ENCODE results near the gene BAD.
"Not testable (repeated sequence)": the region's sequence is repeated elsewhere in the genome, so short reads cannot be mapped to it uniquely, and the experiment has no call there.

The BAD gene

DNA sequence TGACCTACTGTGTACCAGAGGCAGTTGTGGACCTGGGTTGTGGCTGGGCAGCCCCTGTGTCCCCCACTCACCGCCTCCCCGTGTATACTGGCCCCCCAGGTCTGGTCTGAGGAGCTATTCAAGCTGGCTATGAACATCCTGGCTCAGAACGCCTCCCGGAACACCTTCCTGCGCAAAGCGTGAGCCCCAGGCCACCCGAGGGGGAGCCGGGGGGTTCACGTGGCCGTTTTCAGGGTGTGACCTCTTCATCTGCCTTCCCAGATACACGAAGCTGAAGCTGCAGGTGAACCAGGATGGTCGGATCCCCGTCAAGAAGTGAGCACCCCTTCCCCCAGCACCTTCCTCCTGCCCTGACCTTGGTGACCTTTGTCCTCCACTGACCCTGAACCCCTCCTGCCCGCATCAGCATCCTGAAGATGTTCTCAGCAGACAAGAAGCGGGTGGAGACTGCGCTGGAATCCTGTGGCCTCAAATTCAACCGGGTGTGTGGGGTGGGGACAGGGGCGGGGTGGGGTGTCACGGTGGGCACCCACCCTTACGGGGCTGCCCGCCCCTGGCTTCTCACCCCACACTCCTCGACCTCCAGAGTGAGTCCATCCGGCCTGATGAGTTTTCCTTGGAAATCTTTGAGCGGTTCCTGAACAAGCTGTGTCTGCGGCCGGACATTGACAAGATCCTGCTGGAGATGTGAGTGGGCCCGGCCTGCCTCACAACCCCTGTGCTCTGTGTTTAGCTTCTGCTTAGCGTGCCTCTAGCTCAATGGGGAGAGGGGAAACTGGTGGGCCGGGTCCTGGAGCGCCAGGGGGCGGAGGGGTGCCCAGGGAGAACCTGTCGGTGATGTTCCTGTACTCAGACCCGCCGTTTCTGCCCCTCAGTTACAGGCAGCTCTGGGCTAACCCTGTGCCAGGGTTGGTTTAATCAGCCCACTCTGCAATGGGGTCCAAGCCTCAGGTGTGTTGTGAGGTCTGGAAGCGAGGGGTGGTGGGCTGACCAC is 29.0 kb downstream of the BAD start:
- DNase-seq = no peak

DNA sequence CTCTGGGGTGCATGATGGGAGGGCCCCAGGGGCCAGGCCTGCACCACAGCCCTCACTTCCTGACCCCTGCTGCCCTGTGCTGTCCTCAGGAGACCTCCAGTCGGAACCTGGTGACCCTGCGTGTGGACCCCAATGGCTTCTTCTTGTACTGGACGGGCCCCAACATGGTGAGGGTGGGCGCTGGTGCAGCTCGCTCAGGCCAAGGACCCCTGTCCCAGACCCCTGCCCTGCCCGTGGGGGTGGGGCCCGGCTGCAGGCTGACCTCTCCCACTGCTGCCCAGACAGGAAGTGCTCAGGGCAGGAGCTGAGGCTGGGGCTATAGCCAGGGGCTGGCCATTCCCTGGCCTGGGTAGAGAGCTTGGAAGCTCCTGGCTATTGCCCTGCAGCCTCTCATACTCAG is 30.1 kb downstream of the BAD start:
- DNase-seq = no peak

DNA sequence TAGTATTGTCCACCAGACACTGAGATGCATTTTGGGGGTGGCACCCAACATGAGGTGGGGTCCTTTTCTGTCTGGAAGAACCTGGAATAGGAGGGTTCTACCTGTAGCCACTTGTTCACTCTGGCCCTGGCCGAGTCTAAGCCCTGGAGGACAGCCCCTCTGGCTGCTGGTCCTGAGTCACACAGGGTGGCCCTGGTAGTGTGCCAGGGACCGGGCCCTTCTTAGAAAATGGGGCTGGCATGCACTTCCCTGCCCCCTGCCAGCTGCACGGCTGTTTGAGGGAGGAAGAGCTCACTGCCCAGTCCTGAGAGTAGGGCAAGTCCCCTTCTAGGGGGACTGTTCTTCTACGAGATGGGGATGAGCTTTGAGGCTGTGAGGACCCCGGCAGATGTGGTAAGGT is 31.0 kb downstream of the BAD start:
- DNase-seq = no peak

DNA sequence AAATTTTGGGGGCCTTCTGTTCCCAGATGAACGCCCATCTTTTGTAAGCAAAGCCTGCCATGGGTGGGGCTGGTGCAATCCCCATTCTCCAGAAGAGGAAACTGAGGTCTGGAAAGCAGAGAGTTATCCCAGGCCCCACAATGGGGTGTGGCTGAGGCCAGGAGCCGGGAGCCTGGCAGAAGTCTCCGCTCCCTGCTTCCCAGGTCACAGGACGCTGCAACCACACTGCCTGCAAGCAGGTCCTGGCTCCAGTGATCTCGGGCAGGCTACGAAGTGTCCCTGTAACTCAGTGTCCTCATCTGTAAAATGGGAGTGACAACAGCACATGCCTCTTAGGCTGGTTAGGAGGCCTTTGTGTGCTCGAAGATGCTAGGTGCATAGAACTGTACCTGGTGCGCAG is 31.4 kb downstream of the BAD start:
- no peak for DNase-seq

DNA sequence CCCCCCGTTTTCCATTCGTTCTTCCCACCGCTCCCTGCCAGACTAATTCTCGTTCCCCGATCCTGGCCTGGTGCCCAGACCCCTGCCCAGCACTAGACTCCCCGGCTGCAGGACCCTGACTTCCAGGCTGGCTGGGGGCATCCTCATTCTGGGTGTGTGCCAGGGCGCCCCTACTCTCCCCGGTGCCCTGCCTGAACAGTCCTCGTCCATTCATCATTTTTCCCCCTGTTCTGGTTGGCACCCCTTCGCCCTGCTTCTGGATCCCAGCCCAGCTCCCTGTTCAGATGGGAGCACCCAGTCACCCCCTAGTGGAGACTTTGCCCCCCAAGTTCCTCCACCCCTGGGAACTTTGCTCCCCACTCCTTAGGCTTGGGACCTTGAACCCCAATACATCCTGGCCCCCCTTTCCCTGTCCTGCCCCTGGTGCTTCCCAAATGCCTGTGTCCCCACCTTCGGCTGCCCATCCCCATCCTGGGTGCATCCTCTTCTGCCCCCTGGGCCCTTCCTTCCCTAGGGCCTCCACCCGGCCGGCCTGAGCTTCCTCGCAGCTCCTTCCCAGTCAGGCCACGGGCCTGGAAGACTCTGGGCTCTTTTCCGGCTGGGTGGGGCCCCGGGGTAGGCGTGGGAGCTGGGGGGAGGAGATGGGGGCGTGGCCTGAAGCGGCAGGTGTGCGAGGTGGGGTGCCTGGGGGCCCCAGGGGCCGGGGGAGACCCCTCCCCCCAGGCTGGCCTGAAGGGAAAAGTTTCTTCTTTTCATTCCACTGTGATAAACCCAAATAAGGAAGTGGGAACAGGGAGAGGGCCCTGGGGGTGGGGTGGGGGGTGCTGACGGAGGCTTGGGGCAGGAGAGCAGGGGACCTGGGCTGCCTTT is 32.2 kb downstream of the BAD start:
- DNase-seq = no peak

DNA sequence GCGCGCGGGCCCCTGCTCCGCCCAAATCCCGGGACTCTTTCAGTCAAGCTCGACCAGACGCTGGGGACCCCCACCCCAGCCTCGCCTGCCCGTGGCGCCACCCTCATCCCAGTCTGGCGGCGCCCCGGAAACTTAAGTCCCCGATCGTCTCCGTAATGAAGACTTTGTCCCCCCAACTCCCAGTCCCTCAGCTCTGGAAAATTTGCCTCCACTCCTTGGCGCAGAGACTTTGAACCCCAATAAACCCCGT is 32.8 kb downstream of the BAD start:
- no peak for DNase-seq

DNA sequence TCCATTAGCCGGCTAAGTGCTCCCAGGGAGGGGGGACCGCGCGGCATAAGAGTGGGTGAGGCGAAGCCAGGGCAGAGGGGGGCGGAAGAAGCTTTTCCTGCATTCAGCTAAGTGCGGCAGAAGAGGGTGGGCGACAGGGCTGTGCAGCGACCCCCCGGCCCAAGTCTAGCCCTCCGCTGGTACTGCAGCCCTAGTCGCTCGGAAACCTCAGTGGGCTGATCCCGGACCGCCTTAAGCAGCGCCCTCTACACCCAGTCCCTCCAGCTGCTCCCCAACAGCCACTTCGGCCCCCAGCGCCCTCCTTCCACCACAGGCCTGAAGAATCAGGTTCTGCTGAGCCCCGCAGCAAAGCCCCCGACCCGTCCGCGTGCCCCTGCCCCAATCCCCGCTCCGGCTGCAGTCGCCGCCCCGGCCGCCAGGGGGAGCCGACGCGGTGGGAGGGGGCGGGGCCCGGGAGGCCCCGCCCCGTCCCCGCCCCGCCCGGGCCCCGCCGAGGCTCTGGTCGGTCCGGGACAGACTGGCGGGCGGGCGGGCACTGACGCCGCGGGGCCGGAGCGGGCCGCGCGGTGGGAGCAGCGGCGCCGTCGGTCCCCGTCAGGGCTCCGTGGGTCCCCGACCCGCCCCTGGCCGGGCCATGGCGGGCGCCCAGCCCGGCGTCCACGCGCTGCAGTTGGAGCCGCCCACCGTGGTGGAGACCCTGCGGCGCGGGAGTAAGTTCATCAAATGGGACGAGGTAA is 33.3 kb downstream of the BAD start, which contains the start of gene PLCB3:
Gene PLCB3 (plus strand): TSS at position 515 of the 737 bp plus-strand sequence. CDS start 120 bp downstream, at position 635.
- no peak for DNase-seq

DNA sequence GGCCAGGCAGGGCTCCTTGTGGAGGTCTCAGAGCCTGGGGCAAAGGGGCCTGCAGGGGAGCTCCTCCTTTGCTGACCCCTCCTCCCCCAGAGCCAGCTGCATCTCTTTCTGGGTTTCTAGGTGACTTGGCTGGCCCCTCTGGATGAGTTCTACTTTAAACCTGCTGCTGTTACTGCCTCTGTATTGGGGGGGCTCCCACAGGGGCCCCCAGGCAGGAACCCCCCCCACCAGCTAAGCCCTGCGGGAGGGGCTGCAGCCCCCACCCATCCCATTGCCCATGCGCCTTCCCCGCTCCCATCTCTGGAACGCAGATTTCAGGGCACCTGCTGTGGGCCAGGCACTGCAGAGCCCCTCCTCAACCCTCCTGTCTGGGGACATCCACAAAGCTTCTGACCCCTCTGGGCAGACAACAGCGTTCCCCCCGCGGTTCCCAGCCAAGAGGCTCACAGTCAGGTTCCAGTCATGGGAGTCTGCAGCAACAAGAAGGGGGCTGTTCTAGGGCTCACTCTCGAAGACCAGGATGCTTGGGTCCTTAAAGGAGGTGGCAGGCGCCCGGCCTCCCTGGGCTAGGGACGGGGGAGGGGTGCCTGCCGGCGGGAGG is 34.0 kb downstream of the BAD start:
- no peak for DNase-seq

DNA sequence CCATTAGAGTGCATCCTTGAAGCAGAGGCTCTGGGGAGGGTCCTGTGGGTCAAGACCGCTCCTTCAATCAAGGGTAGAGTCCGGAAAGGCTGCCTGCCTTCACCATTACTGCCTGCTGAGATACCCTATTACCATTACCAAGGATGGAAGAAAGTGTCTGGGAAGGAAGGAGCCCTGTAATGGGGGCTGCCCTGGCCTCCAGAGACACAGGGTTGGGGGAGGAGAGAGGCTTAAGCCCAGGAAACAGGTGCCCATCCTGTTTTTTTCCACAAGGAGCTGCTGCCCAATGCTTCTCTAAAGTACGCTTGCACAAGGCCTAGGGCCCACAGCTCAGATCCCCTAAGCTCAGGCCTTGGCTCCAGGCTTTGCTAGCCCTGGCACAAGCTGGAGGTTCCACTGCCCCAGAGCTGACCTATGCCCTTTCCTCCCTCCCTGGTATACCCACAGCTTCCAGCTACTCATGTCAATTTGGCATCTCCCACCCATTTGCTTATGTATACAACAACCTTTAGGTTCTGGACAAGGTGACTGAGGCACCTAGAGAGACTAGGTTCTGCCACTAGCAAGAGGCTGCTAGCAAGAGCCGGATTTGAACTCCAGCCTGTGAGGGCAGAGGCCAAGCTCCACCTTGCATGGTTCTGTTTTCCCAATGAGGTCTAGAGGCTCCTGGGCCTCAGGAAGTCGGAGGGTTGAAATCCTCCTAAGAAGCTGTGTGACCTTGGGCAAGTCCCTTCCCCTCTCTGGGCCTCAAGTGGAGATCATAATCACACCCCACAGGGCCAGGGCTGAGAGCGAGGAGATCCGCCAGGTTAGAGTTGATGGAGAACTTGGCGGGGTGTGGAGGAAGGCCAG is 34.7 kb downstream of the BAD start:
- no peak for DNase-seq

DNA sequence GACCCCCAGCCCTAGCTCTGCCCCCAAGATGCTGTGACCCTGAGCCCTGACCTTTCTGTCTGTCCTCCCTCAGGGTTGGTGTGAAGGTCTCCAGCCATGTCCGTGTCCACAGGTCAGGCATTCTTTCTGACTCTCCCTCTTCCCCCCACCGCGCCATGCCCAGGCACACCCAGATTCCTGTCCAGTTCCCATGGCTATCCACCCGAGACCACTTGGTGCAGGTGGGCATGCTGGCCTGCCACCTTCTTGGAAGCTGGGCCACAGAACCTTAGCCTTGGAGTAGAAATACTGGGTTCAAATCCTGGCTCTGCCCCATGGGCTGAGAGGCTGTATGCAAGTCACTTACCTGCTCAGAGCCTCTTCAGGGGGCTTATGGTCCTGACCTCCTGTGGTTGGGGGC is 35.4 kb downstream of the BAD start:
- DNase-seq = no peak

DNA sequence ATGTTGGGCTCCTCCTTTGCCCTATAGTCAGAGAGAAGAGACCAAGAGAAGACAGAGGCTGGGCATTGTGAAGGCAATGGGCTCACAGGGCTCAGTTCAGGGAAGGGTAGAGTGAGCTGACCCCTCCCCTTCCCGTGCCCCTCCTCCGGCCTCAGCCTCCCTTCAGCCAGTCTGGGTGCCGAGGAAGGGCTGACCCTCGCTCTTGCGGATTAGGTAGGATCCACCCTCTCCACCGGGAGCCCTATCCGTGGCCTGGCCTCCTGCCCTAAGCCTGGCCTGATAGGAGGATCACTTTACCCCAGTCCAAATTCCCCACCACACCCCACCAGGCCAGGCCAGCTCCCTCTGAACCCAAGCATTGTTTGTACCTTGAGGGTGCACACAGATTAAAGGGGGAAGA is 35.9 kb downstream of the BAD start:
- DNase-seq = no peak

DNA sequence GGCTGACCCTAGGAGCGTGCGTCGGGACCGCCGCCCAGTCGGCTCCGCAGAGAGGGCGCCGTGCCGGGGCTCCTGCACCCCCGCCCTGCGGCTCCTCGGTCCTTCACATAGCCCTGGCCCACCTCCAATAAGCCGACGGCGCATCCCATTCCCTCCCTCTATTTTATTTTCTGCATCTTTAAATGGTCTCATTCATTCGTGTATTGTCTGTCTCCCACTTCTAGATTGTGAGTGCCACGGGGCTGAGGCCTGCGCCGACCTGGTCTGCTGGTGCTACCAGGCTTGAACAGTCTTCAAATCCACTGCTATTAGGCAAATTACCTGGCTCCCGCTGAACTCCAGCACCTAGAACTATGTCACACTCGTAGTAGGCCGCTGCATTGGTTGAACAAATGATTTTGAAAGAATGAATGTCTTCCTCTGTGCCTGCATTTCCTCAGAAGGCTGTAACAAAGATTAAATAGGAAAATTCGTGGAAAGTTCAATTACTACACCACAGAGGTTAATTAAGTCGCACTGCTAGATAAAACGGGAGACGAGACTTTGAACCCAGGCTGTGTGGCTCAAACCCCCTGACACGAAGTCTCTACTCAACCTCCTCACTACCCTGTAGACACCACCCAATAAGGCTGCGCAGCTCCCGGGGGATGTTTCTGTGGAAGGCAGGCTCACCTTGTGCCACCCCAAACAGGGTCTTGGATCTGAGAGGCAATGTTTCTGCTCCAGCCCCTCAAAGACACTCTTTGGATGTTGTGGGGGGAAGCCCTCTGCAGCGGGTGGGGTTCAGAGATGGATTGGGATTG is 36.5 kb downstream of the BAD start:
- DNase-seq = no peak

DNA sequence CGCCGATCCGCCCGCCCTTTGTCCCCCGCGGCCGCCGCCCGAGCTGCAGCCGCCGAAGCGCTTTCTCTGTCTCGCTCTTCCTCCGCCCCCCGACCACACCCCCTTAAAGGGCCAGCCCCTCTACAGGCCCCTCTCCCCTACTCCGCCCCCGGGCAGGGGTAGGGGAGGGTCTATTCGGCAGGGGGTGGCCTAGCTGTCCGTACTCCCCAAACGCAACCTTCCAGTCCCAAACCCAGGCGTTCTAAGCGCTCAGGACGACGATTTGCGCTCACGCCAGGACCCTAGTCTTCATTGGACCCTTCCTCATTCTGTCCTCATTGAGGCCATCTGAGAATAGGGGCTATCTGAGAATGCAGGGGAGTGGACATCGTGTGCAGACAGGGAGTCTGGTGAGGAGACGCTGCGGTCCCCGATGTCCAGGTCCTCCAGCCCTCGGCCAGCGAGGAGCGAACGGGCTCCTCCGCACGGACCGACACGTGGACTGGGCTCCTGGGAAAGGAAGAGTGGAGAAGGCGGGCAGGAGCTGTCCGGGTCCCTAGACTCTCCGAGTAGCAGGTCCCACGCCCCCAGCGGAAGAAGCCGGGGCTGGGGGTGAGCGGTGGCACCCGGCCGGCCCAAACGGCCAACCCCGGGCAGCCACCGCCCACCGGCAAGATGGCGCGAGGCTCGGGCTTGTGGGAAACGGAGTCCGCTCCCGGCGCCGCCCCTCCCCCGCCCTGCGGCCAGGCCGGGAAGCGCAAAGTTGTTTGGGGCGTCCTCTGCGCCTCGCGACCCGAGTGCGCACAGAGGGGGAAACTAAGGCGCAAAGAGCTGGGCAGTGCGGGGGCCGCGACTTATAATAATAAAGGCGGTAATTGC is 37.4 kb downstream of the BAD start, which contains the start of gene PPP1R14B:
Gene PPP1R14B (minus strand): TSS at position 73 of the 858 bp plus-strand sequence. CDS start 270 bp downstream, outside the sequence.
- DNase-seq = peak; percentile 64

DNA sequence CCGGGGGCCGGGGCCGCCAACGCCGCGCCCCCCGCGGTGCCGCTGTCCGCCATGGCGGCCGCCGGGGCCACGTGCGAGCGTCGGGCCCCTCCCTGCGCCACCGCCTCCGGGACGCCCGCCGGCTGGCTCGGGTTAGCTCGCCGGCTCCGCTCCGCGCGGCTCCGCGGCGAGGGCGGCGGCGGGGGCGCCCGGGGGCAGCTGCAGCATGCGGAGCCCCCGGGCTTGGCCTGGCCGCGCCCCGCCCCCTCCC is 37.9 kb downstream of the BAD start:
- not testable (repeated sequence) for DNase-seq

DNA sequence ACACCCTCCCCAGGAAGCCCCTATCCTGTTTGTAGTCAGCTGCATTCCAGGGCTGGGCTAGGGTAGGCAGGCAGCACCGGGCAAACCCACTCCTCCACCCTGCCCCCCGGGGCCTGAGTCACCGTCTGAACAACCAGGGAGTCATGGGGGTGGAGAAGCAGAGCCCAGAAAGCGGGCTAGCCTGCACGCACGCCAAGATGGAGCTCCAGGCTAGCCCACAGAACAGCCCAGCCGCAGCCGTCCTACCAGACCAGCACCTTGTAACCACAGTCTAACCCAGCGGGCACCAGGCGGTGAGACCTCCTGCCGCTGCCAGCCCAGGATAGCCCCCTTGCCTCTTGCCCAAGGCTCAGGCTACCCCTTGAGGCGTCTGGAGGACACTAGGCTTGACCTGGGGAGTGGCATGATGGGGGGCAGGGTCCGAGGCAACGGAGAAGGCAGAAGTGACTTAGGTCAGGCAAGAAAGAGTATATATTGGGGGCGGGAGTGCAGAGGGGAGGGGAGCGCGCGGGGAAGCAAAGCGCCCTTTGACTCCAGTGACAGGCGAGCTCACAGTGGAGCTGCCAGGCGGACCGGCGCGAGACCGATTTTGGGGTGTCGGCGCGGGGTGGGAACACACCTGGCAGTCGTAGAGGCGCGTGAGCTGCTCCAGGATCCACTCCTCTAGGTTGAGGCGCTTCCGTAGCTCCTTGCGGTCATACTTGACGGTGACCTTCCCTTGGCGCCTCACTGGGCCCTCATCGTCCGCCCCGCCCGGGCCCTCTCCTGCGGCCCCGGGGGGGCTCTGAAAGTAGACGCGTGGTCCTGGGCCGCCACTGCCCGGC is 38.5 kb downstream of the BAD start:
- no peak for DNase-seq

DNA sequence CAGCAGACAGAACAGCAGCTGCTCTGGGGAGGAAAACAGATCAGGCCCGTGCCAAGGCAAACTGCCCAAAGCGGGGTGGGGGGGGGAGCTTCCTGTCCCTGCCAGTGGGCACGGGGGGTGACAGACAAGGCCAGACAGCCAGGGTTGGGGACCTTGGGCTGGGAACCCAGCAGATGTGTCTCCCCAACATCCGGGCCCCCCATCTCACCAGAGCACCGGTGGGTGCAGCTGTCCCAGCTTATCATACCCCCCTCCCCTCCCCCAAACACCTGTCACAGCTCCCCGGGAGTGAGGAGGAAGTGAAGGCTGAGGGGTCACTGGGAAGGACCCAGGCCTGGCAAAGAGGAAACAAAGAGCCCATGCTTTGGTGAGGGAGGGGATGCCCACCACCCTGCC is 39.1 kb downstream of the BAD start:
- no peak for DNase-seq

DNA sequence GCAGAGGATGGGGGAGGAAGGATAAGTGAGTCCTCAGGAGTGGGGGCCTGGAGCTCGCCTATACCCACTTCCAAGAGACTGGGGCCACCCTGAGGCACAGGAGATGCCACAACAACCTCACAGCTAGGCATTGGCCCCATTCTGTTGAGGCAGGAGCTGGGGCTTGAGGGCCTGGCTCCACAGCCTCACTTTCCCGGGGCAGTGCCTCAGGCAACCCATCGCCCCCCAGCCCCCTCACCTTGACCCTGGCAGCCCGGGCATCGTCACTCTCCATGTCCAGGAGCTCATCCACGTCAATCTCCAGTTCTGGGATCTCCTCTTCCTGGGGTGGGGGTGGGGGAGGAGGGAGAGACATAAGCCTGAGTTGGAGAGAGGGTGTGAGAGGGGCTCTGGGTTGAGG is 39.5 kb downstream of the BAD start:
- DNase-seq = no peak

DNA sequence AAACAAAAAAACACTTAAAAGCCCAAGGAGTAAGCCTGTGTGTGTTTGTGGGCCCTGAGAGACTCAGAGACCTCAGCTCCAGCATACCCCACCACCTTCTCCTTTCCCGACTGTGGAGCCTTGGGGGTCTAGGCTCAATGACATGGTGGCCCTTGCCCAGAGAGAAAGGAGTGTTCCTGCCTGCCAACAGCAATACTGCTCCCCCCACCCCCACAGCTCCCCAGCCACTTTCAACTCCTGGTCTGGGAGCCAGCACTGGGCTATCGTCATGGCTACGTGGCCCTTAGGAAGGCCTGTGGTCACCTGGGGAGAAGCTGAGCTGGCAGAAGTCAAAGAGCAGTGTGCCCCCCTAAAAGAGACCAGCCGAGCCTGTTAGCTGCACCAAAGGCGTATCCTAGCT is 40.4 kb downstream of the BAD start:
- DNase-seq = no peak

DNA sequence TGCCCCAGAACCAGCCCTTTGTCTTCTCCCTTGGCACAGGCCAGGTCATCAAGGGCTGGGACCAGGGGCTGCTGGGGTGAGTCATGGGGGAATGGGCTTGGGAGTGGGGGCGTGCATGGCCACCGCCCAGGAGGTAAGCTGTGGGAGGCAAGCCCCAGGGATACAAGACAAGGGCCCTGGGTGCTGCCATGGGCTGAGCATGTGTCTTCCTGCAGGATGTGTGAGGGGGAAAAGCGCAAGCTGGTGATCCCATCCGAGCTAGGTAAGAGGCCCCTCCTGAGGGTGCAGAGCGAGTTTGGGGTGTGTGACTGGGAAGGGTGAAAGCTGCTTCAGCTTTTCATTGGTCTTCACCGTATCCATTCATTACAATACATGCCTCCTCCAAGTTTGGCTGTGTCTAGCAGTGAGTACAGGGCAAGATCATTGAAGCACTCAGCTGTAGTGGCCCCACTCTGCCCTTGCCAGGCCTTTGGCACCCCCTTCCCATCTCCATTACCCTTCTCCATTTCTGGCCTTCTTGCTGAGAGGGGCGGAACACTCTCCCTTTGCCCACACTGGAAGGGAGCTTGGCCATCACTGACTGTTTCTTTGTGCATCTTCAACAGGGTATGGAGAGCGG is 41.1 kb downstream of the BAD start:
- DNase-seq = no peak

Data from NCI-H748 treated with DMSO at 0.1 percent for 48 hours (cell line).